IMR-90 (cell line): ENCODE results near the gene PTPRK. TPM values are rescaled to one million over a fixed set of nuclear protein-coding genes. Genes with fewer than 3 reads are reported as not detected.

Experiments used
- ATAC-seq: fragments of 200-7000 bp; cut with Tn5 transposase; 2 replicates; pipeline ENCODE4 v1.9.1; 2020; ENCODE audit warnings: low read depth, mild to moderate bottlenecking, moderate library complexity
- BruUV-seq: library from RNA; stranded (reverse); fragments of 400-500 nt; replicated peaks from 2 replicates; lab custom pipeline; 2021; lab: Mats Ljungman, UMichigan
- CTCF ChIA-PET: fragments of 300-600 bp; formaldehyde crosslinking; extraction: SDS; loops from one replicate; lab custom pipeline; 2021; ENCODE audit warnings: antibody characterized with exemption; lab: Yijun Ruan, JAX
- POLR2A ChIA-PET: fragments of 300-600 bp; sonication (Branson Sonifier 250); formaldehyde crosslinking; loops from one replicate; lab custom pipeline; 2022; ENCODE audit warnings: antibody characterized with exemption; ENCODE audit not compliant: unreplicated experiment; lab: Charles Lee
- DNase-seq: peaks from one replicate; pipeline ENCODE4 v3.0.0; 2013
- H2AFZ ChIP-seq: replicated peaks from 2 replicates; pipeline ENCODE3; 2013; ENCODE audit warnings: low read length, mild to moderate bottlenecking; ENCODE audit not compliant: poor library complexity
- H2AK5ac ChIP-seq: 2 replicates; pipeline ENCODE4 v1.6.1; 2013; ENCODE audit warnings: low read depth, low read length, inconsistent platforms
- H2AK9ac ChIP-seq: replicated peaks from 2 replicates; pipeline ENCODE3; 2013; ENCODE audit warnings: mild to moderate bottlenecking, low read depth, low read length, moderate library complexity; ENCODE audit not compliant: poor library complexity
- H2BK120ac ChIP-seq: 2 replicates; pipeline ENCODE4 v1.6.1; 2013; ENCODE audit warnings: low read depth, low read length, inconsistent platforms
- H2BK15ac ChIP-seq: 3 replicates; pipeline ENCODE4 v1.6.1; 2013; ENCODE audit warnings: low read depth, low read length, inconsistent platforms
- H2BK20ac ChIP-seq: 2 replicates; pipeline ENCODE4 v1.6.1; 2013; ENCODE audit warnings: low read depth, mild to moderate bottlenecking, inconsistent platforms, low read length, moderate library complexity
- H2BK5ac ChIP-seq: 2 replicates; pipeline ENCODE4 v1.6.1; 2013; ENCODE audit warnings: mild to moderate bottlenecking, low read depth, low read length, inconsistent platforms; ENCODE audit not compliant: poor library complexity, severe bottlenecking
- H3K14ac ChIP-seq: replicated peaks from 2 replicates; pipeline ENCODE4 v1.6.1; 2013; ENCODE audit warnings: low read depth, low read length, inconsistent platforms
- H3K18ac ChIP-seq: 2 replicates; pipeline ENCODE4 v1.6.1; 2013; ENCODE audit warnings: low read depth, low read length, control low read depth
- H3K23ac ChIP-seq: 2 replicates; pipeline ENCODE4 v1.6.1; 2013; ENCODE audit warnings: low read depth, low read length, inconsistent platforms
- H3K27ac ChIP-seq: 2 replicates; pipeline ENCODE4 v1.5.1; 2013; ENCODE audit warnings: mild to moderate bottlenecking, control low read depth, low read length; ENCODE audit not compliant: insufficient read depth
- H3K27me3 ChIP-seq: 2 replicates; pipeline ENCODE4 v1.6.1; 2013; ENCODE audit warnings: low read length; ENCODE audit not compliant: control insufficient read depth, insufficient read depth
- H3K36me3 ChIP-seq: 2 replicates; pipeline ENCODE4 v1.6.1; 2013; ENCODE audit warnings: low read length, mixed read lengths; ENCODE audit not compliant: control insufficient read depth, insufficient read depth
- H3K4ac ChIP-seq: 2 replicates; pipeline ENCODE4 v1.6.1; 2013; ENCODE audit warnings: low read depth, low read length, inconsistent platforms
- H3K4me1 ChIP-seq: 2 replicates; pipeline ENCODE4 v1.6.1; 2013; ENCODE audit warnings: low read length, mixed read lengths; ENCODE audit not compliant: control insufficient read depth, insufficient read depth
- H3K4me2 ChIP-seq: 2 replicates; pipeline ENCODE4 v1.6.1; 2013; ENCODE audit warnings: low read depth, mild to moderate bottlenecking, control low read depth, low read length, moderate library complexity
- H3K4me3 ChIP-seq: 2 replicates; pipeline ENCODE4 v1.5.1; 2013; ENCODE audit warnings: low read depth, mild to moderate bottlenecking, control low read depth, low read length, moderate library complexity; ENCODE audit not compliant: insufficient read depth
- H3K56ac ChIP-seq: 2 replicates; pipeline ENCODE4 v1.6.1; 2013; ENCODE audit warnings: low read length, inconsistent platforms; ENCODE audit not compliant: insufficient read depth; ENCODE audit errors: extremely low read depth
- H3K79me1 ChIP-seq, 2 experiments: 2 replicates each; pipeline ENCODE4 v1.6.1; 2013; ENCODE audit warnings: low read length in 2 of 2, inconsistent platforms in 1 of 2, low read depth in 1 of 2
- H3K9ac ChIP-seq: 2 replicates; pipeline ENCODE4 v1.6.1; 2013; ENCODE audit warnings: low read depth, low read length, control low read depth
- H3K9me1 ChIP-seq: 2 replicates; pipeline ENCODE4 v1.6.1; 2013; ENCODE audit warnings: low read length, inconsistent platforms; ENCODE audit not compliant: insufficient read depth
- H3K9me3 ChIP-seq: 2 replicates; pipeline ENCODE4 v1.6.1; 2013; ENCODE audit warnings: low read length; ENCODE audit not compliant: control insufficient read depth, insufficient read depth
- H4K20me1 ChIP-seq: 2 replicates; pipeline ENCODE4 v1.6.1; 2013; ENCODE audit warnings: low read length, inconsistent platforms; ENCODE audit not compliant: insufficient read depth
- H4K5ac ChIP-seq: 2 replicates; pipeline ENCODE4 v1.6.1; 2013; ENCODE audit warnings: mild to moderate bottlenecking, low read depth, low read length, control low read depth
- H4K8ac ChIP-seq, 2 experiments: 2 replicates each; pipeline ENCODE4 v1.6.1; 2013; ENCODE audit warnings: low read depth in 2 of 2, low read length in 2 of 2, control low read depth in 1 of 2, inconsistent platforms in 1 of 2
- H4K91ac ChIP-seq: 2 replicates; pipeline ENCODE4 v1.6.1; 2013; ENCODE audit warnings: low read depth, low read length, inconsistent platforms; ENCODE audit not compliant: insufficient read depth
- CEBPB ChIP-seq: IDR thresholded peaks from 2 replicates; pipeline ENCODE4 v1.6.1; 2012; ENCODE audit warnings: low read depth, low read length, improper control_type of control experiment
- ELK1 ChIP-seq: fragments of 150-350 bp; IDR thresholded peaks from 2 replicates; pipeline ENCODE4 v1.6.1; 2016; ENCODE audit warnings: low read depth, mild to moderate bottlenecking, low read length, moderate library complexity, borderline replicate concordance
- MAZ ChIP-seq: IDR thresholded peaks from 2 replicates; pipeline ENCODE4 v1.6.1; 2012; ENCODE audit warnings: low read depth, mild to moderate bottlenecking, low read length, improper control_type of control experiment, moderate library complexity, borderline replicate concordance
- MXI1 ChIP-seq: IDR thresholded peaks from 2 replicates; pipeline ENCODE4 v1.6.1; 2012; ENCODE audit warnings: low read depth, mild to moderate bottlenecking, low read length, moderate library complexity, borderline replicate concordance
- NFE2L2 ChIP-seq: fragments of 150-350 bp; IDR thresholded peaks from 2 replicates; pipeline ENCODE4 v1.6.1; 2016; ENCODE audit warnings: low read depth, mild to moderate bottlenecking, low read length
- POLR2A ChIP-seq: IDR thresholded peaks from 2 replicates; pipeline ENCODE4 v1.6.1; 2012; ENCODE audit warnings: mild to moderate bottlenecking, low read depth, low read length
- RAD21 ChIP-seq: IDR thresholded peaks from 2 replicates; pipeline ENCODE4 v1.6.1; 2012; ENCODE audit warnings: low read length, improper control_type of control experiment
- RCOR1 ChIP-seq: IDR thresholded peaks from 2 replicates; pipeline ENCODE4 v1.6.1; 2012; ENCODE audit warnings: mild to moderate bottlenecking, low read length, improper control_type of control experiment; ENCODE audit not compliant: insufficient replicate concordance
- SMC3 ChIP-seq: fragments of 150-350 bp; IDR thresholded peaks from 2 replicates; pipeline ENCODE4 v1.6.1; 2016; ENCODE audit warnings: low read depth, mild to moderate bottlenecking, antibody characterized with exemption, low read length, moderate library complexity
- whole genome bisulfite sequencing, 2 experiments: methylation state at CpG; one replicate each; pipeline versions ENCODE4 v1.1.5 to v1.1.7; 2013; ENCODE audit warnings: missing lambda C conversion rate in 2 of 2; ENCODE audit not compliant: insufficient read length in 1 of 2; ENCODE audit errors: extremely low coverage in 2 of 2; 5-methylcytosine and 5-hydroxymethylcytosine counted together
- dilution Hi-C: fragments of 300-500 bp; cut with HindIII; formaldehyde crosslinking; loops from one replicate; pipeline ENCODE4 v1.14.3; 2018; ENCODE audit warnings: low sequenced_read_pairs; ENCODE audit not compliant: unreplicated experiment
- in situ Hi-C: fragments of 300-500 bp; cut with MboI; formaldehyde crosslinking; loops from 3 replicates; pipeline ENCODE4 v1.14.3; 2019; ENCODE audit warnings: low sequenced_read_pairs, inconsistent platforms, mixed read lengths
- intact Hi-C: fragments of 100-400 bp; cut with micrococcal nuclease; formaldehyde crosslinking; loops from 2 replicates; pipeline ENCODE4 v1.10.0; 2022
- polyA plus RNA-seq, 3 experiments: library from polyadenylated mRNA; depleted of rRNA; stranded (reverse); fragments of >200 nt; gene quantifications; 2 replicates each; pipeline ENCODE4 v1.2.3, GENCODE V29; 2012; ENCODE audit warnings: low replicate concordance in 1 of 3
- total RNA-seq: library from RNA; depleted of rRNA; stranded (reverse); fragments of >200 nt; gene quantifications from 2 replicates; pipeline ENCODE4 v1.2.3, GENCODE V29; 2012

PTPRK gene
- total and polyA plus RNA-seq, 2 of the 4 experiments (the other 2 are of a cell fraction) = 18.0 to 80.8 TPM

GRCh38 chr6:127945434-127946097 is 574.8 kb downstream of the PTPRK start:
- Histone ChIP-seq H3K18ac (no peak overlapping the region), H3K27ac (no peak overlapping the region), H3K79me1 (no peaks in the 10 kb centered on the region), H2AFZ (no peak overlapping the region), H2AK9ac (no peak overlapping the region), H3K4me1 (no peaks in the 10 kb centered on the region), H3K4me2 (no peak overlapping the region), H2BK20ac (no peak overlapping the region), H4K91ac (no peak overlapping the region), H3K27me3 (no peaks in the 10 kb centered on the region; the same call in 1 of the 2 replicates), H2BK5ac (no peak overlapping the region), H3K4ac (no peak overlapping the region), H4K8ac (no peak overlapping the region), H3K9ac (no peak overlapping the region), H3K9me3 (peaks cover 3% of the 10 kb centered on the region; the same call in 1 of the 2 replicates), H4K5ac (no peak overlapping the region), H2AK5ac (no peak overlapping the region), H3K9me1 (no peaks in the 10 kb centered on the region), H3K14ac (no peak overlapping the region), H3K36me3 (no peaks in the 10 kb centered on the region), H2BK120ac (no peak overlapping the region), H3K23ac (no peak overlapping the region), H3K56ac (no peak overlapping the region), H3K4me3 (no peak overlapping the region), H4K20me1 (no peaks in the 10 kb centered on the region), H2BK15ac (no peak overlapping the region)
- BruUV-seq = no TSS peak
- no peak for ATAC-seq
- no peak for TF ChIP-seq CEBPB
- TF ChIP-seq SMC3 = no peak
- TF ChIP-seq MXI1 = no peak
- no peak for TF ChIP-seq RAD21
- no peak for TF ChIP-seq NFE2L2
- TF ChIP-seq MAZ = no peak
- no peak for TF ChIP-seq POLR2A
- TF ChIP-seq ELK1 = no peak
- no peak for TF ChIP-seq RCOR1
- intact Hi-C loops (no loop called here), dilution Hi-C loops (no loop called here), in situ Hi-C loops (no loop called here)
- ChIA-PET CTCF (interaction anchor here (0.5 kb wide), 1 partner anchor 1073 kb away, joined by 3 read pairs; no protein-coding TSS in a partner anchor), POLR2A (no interaction called here)
- no peak for DNase-seq
- 79% methylated on average over 2 of the region's 3 CpGs; no CpG with 5 or more reads in 1 of the 2 experiments for WGBS, 2 experiments
